SK-N-SH treated with all-trans-retinoic acid at 6 μM for 48 hours (cell line): ENCODE measurements around the gene DNM1.

Experiments used
- CREB5 ChIP-seq: fragments of 250-450 bp; sonication (Bioruptor Pico); IDR thresholded peaks from 2 replicates; pipeline ENCODE4 v1.5.1; 2020; ENCODE audit warnings: low read depth, mild to moderate bottlenecking, moderate library complexity
- PATZ1 ChIP-seq: fragments of 250-450 bp; sonication (Bioruptor Pico); IDR thresholded peaks from 2 replicates; pipeline ENCODE4 v1.8.0; 2020; ENCODE audit warnings: mild to moderate bottlenecking, moderate library complexity, borderline replicate concordance
- SNAI2 ChIP-seq: fragments of 250-450 bp; sonication (Bioruptor Pico); IDR thresholded peaks from 2 replicates; pipeline ENCODE4 v1.5.0; 2020; ENCODE audit warnings: mild to moderate bottlenecking, moderate library complexity
- ZNF565 ChIP-seq: fragments of 450-650 bp; formaldehyde crosslinking; conservative IDR thresholded peaks from 2 replicates; pipeline ENCODE4 v1.5.0; 2020; ENCODE audit warnings: low read depth, mild to moderate bottlenecking, moderate library complexity

GRCh38 chr9:128233817-128234406, 30.7 kb downstream of the DNM1 start:
- TF ChIP-seq CREB5 (CRISPR knock-in tag) (no peak), PATZ1 (CRISPR knock-in tag) (no peak), ZNF565 (CRISPR knock-in tag) (no peak), SNAI2 (CRISPR knock-in tag) (no peak)
